Renal pelvis (tissue), 4 donors: ENCODE measurements around the gene PPP2R5B. TPM values are rescaled to one million over a fixed set of nuclear protein-coding genes. Genes with fewer than 3 reads are reported as not detected.
A peak's percentile ranks its signal among the peaks of the same experiment; 100 is the strongest.

ENCODE experiments used
- DNase-seq: peaks from one replicate; pipeline ENCODE4 v3.0.0-alpha.2; 2013
- polyA plus RNA-seq, 3 donors: library from polyadenylated mRNA; unstranded; fragments of 120-200 nt; gene quantifications; one replicate each; pipeline ENCODE4 v1.2.1, GENCODE V29; 2013; ENCODE audit not compliant: insufficient read length in 3 of 3

PPP2R5B gene
- polyA plus RNA-seq, 3 donors = 14.7 to 18.4 (median 17.7) TPM

GRCh38 chr11:64905516-64906313, 18.8 kb upstream of the PPP2R5B start:
- no peak for DNase-seq

DNA sequence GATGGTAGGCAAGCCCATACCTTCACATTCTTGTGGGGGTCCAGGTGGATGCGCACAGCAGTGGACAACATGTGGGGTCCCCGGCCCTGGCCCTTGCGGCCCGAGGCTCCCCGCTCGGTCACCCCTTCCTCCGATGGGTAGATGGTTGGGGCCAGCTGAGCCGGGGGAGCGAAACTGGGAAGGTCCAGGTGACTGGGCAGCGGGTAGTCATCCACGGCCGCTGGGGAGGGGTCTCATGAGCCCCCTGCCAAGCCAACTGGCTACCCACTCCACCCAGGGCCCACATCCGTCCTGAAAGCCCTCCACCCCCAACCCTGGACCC, 18.2 kb upstream of the PPP2R5B start:
- no peak for DNase-seq

DNA sequence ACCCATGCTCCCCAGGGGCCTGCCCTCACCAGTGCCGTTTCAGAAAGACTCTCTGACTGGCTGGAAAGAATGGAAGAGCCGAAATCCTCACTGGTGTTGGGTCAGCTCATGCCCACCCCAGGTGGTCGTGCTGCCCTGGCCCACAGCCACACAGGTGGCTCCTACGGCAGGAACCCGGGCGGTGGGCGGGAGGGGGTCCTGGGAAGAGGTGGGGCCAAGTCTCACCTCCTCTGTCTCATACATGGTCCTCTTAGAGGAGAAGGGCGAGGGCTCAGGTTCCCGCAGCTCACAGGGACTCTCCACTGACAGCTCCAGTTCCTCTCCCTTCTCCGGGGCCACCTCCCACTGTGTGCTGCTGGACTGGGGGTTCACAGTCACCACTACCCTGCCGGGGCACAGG, 15.7 kb upstream of the PPP2R5B start:
- DNase-seq = no peak

- no peak for DNase-seq
These were observed 14.7 kb upstream of the PPP2R5B start for GRCh38 chr11:64909653-64910343.

- DNase-seq = no peak
These were observed 13.9 kb upstream of the PPP2R5B start for GRCh38 chr11:64910451-64911093.

- DNase-seq = no peak
These were observed 13.3 kb upstream of the PPP2R5B start for GRCh38 chr11:64911142-64911541.

DNA sequence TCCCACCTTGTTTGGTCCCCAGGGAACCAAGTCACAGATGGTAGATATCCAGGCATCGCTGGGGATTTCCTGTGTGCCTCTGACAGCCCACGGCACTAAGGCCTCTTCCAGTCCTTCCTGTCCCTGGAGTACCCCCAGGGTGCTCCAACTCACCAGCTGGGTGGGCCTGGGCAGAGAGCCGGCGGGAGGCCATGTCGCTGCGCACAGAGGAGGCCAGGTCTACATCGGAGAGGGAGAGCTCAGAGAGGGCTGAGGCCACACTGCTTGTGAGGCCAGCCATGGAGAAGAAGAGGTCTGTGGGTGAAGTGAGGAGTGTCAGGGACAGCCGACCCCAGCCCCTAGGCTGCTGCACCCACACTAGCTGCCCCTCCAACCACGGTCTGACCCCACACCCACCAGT, 12.8 kb upstream of the PPP2R5B start:
- no peak for DNase-seq

DNA sequence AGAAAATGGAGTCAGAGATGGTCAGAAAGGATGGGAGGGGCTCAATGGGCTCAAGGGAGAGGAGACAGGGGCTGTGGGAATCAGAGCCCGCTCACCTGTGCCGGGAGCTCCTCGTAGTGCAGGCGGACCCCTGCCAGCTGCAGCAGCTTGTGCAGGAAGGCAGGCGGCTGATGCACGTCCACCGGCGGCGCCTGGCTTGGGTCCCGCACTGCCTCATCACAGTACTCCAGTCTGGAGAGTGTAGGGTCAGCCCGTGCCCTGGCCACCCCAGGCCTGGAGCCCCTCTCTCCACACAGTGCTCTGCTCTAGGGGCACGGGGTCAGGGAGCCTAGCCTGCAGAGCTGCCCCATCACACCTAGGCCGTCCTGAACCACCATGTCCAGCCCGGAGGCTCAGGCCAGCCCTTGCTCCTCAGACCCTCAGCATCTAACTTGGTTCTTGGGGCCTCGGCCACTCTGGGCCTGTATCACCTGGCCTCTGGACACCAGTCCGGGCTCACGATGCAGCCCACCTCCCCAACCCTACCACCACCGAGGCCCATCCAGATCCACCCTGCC, 11.2 kb upstream of the PPP2R5B start:
- DNase-seq = no peak

- no peak for DNase-seq
These were observed 10.4 kb upstream of the PPP2R5B start for GRCh38 chr11:64914123-64914522.

GRCh38 chr11:64915376-64915887, 9.1 kb upstream of the PPP2R5B start:
- DNase-seq = no peak

GRCh38 chr11:64916040-64916774, 8.3 kb upstream of the PPP2R5B start:
- no peak for DNase-seq

DNA sequence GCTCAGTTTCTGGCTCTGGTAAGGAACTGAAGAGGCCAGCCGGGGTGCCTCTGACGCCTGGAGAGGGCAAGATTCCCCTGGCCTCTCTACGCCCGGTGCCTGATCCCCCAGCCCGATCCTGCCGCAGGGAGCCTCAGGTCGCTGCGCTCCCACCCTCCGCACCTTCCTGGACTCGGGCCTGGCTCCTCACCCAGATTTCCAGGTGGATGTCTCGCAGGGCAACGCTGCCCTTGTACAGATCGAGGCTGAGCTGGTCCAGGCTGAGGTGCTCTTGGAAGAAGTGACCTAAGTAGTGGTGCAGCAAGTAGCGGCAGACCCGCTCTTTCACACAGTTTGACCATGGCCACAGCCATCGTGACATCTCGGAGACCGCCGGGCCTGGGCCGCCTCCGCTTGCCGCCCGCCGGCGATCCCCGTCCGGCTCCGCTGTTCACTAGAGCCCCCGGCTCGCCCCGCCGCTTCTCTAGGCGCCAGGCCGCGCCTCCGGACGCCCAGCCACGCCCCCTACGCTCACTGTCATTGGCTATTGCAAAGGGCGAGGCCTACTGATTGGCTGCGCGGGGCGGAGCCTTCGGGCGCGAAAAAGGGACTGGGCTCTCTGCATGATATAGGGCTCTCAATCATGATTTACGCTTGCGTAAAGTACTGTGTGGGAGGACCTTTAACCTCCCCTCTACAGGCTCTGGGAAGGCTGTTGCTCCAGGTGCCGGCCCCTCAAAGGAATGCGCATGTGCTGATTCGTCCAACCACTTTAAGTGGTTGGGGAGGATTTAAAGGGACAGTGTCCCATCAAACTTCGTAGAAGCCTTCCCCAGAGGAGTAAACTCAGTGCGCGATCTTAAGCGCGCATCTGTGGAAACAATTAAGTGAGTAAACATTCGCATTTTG, 7.5 kb upstream of the PPP2R5B start, which contains the start of gene ATG2A:
ATG2A (minus strand) TSS at position 435 of the 888 bp plus-strand sequence; CDS start at position 361, 74 bp downstream.
- DNase-seq = peak; percentile 100

- no peak for DNase-seq
These were observed 6.9 kb upstream of the PPP2R5B start for GRCh38 chr11:64917663-64917995.

- peak; percentile 30 for DNase-seq
These were observed 6.5 kb upstream of the PPP2R5B start for GRCh38 chr11:64918017-64918416.

DNA sequence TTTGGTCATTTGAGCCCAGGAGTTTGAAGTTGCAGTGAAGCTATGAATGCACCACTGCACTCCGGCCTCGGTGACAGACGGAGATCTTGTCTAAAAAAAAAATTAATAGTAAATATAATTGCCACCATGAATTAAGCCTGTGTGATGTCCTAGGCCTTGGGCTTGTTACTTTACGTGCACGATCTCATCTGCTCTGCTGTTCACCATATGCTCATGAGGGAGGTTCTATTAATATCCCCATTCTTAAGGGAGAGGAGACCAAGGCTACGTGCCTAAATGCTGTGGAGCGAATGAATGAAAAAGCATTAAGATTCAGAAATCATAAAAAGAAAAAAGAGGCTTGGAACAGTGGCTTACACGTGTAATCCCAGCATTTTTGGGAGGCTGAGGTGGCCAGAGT, 4.9 kb upstream of the PPP2R5B start:
- no peak for DNase-seq

- DNase-seq = no peak
These were observed 4.4 kb upstream of the PPP2R5B start for GRCh38 chr11:64920124-64920523.

- no peak for DNase-seq
These were observed 3.1 kb upstream of the PPP2R5B start for GRCh38 chr11:64921384-64921783.

DNA sequence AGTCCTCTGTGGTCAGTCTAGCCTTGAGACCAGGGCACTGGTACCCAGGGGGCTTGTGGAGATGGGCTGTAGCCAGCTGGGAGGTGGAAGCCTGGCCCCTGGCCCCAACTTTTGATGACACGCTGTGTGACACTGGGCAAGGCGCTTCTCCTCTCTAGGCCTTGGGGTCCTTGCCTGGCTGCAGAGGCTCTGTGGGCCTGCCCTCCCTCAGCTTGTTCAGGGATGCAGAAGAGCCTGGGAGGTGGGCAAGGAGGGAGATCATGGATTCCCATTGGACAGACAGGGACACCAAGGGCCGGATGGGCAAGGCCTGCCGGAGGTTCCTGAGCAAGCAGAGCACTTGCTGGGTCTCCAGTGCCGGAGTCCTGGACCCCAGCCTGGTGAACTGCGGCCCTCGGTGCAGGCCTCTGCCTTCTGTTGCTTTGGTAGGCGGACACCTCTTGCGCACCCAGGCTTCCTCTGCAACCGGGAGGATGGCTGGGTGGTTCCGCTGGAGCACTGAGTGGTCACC, 1.3 kb upstream of the PPP2R5B start:
- no peak for DNase-seq

GRCh38 chr11:64924910-64925284, 408 bp downstream of the PPP2R5B start:
- DNase-seq = peak; percentile 22
